Neural crest cell (in vitro differentiated cells): Measurements from ENCODE around the gene KRT6B. TPM values are rescaled to one million over a fixed set of nuclear protein-coding genes. Genes with fewer than 3 reads are reported as not detected.
A peak's percentile ranks its signal among the peaks of the same experiment; 100 is the strongest.

ENCODE experiments used
- DNase-seq: peaks from one replicate; pipeline ENCODE4 v3.0.0; 2021; ENCODE audit warnings: low read depth, mixed read lengths, low spot score
- H3K27ac Mint-ChIP-seq: one replicate; pipeline ENCODE4 v1.8.0; 2021; ENCODE audit warnings: mild to moderate bottlenecking, mixed read lengths; ENCODE audit not compliant: unreplicated experiment
- H3K27me3 Mint-ChIP-seq: 2 replicates; pipeline ENCODE4 v1.8.0; 2021; ENCODE audit warnings: low read depth, mild to moderate bottlenecking, mixed read lengths
- H3K36me3 Mint-ChIP-seq: 2 replicates; pipeline ENCODE4 v1.8.0; 2021; ENCODE audit warnings: low read depth, mild to moderate bottlenecking, mixed read lengths
- H3K4me1 Mint-ChIP-seq: 2 replicates; pipeline ENCODE4 v1.8.0; 2021; ENCODE audit warnings: mixed read lengths
- H3K4me3 Mint-ChIP-seq: one replicate; pipeline ENCODE4 v1.8.0; 2021; ENCODE audit warnings: mild to moderate bottlenecking, mixed read lengths
- H3K9me3 Mint-ChIP-seq: 2 replicates; pipeline ENCODE4 v1.8.0; 2021; ENCODE audit warnings: mixed read lengths
- CTCF ChIP-seq: fragments of 200-600 bp; sonication (generic); conservative IDR thresholded peaks from 2 replicates; pipeline ENCODE4 v1.5.0; 2021; ENCODE audit warnings: antibody characterized with exemption, mild to moderate bottlenecking
- total RNA-seq: library from RNA; stranded (reverse); gene quantifications from 2 replicates; pipeline ENCODE4 v1.2.1, GENCODE V29; 2021

KRT6B gene
- total RNA-seq, 1 donor from 2014 or later, result not detected

- Mint-ChIP-seq H3K27me3 (peaks cover 33% of the 10 kb centered on the region), H3K4me3 (no peak overlapping the region), H3K9me3 (no peaks in the 10 kb centered on the region), H3K36me3 (no peaks in the 10 kb centered on the region), H3K4me1 (peaks cover 9% of the 10 kb centered on the region), H3K27ac (peak overlapping the region; percentile 11)
- no peak for TF ChIP-seq CTCF
- DNase-seq, result no peak
Measured at GRCh38 chr12:52445876-52446275, 6.1 kb downstream of the KRT6B start.

GRCh38 chr12:52444647-52445595 is 7.0 kb downstream of the KRT6B start:
- Mint-ChIP-seq H3K4me1 (peaks cover 13% of the 10 kb centered on the region), H3K36me3 (no peaks in the 10 kb centered on the region), H3K27ac (no peak overlapping the region), H3K9me3 (no peaks in the 10 kb centered on the region), H3K27me3 (peaks cover 29% of the 10 kb centered on the region), H3K4me3 (no peak overlapping the region)
- DNase-seq, result no peak
- no peak for TF ChIP-seq CTCF

GRCh38 chr12:52443966-52444365 is 8.0 kb downstream of the KRT6B start:
- Mint-ChIP-seq H3K27me3 (peaks cover 27% of the 10 kb centered on the region), H3K27ac (no peak overlapping the region), H3K36me3 (no peaks in the 10 kb centered on the region), H3K4me1 (peaks cover 13% of the 10 kb centered on the region), H3K9me3 (no peaks in the 10 kb centered on the region), H3K4me3 (no peak overlapping the region)
- DNase-seq, result no peak
- no peak for TF ChIP-seq CTCF

- Mint-ChIP-seq H3K4me3 (no peak overlapping the region), H3K9me3 (no peaks in the 10 kb centered on the region), H3K27ac (no peak overlapping the region), H3K27me3 (peaks cover 24% of the 10 kb centered on the region), H3K4me1 (peaks cover 13% of the 10 kb centered on the region), H3K36me3 (no peaks in the 10 kb centered on the region)
- TF ChIP-seq CTCF, result no peak
- DNase-seq, result no peak
Measured at GRCh38 chr12:52442600-52443061, 9.3 kb downstream of the KRT6B start.

GRCh38 chr12:52441320-52441911 is 10.5 kb downstream of the KRT6B start:
- Mint-ChIP-seq H3K9me3 (peaks cover 3% of the 10 kb centered on the region), H3K4me3 (no peak overlapping the region), H3K27me3 (peaks cover 22% of the 10 kb centered on the region), H3K4me1 (peaks cover 22% of the 10 kb centered on the region), H3K36me3 (no peaks in the 10 kb centered on the region), H3K27ac (no peak overlapping the region)
- no peak for TF ChIP-seq CTCF
- no peak for DNase-seq
